Measurements from ENCODE around the gene BRD4.

The BRD4 gene

DNA sequence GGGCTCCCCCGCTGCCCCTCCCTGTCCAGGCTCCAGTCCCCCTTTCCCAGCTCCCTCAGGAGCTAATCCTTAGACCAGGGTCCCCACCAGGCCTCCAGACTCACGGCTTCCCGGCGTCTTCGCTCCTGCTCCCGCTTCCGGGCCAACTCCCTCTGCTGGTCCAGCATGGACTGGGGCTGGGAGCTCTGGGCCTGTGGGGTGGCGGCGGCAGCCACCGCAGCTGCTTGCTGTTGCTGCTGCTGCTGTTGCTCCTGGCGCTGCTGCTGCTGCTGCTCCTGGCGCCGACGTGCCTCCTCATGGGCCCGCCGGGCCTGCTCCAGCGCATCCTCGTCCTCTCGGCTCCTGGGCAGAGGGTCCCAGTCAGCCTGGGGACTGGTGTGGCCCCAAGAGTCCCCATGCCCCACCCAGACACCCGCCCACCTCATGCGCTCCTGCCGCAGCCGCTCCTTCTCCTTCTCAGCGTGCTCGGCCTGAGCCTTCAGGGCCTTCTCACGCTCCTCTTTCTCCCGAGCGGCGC, 93.6 kb downstream of the BRD4 start:
- Histone ChIP-seq H3K9ac (ENCODE audit: low read depth, low read length) (no peak overlapping the region), H4K20me1 (ENCODE audit: insufficient read depth, low read length) (peaks cover 42% of the 10 kb centered on the region), H3K27ac (ENCODE audit: low read length) (no peak overlapping the region), H3K79me2 (ENCODE audit: insufficient read depth, low read length) (no peaks in the 10 kb centered on the region), H2AFZ (ENCODE audit: low read depth, low read length) (no peak overlapping the region), H3K36me3 (ENCODE audit: insufficient read depth, low read length) (peaks cover 77% of the 10 kb centered on the region), H3K9me3 (ENCODE audit: insufficient read depth, low read length, severe bottlenecking) (no peaks in the 10 kb centered on the region), H3K4me3 (ENCODE audit: low read depth in 1 of 2, low read length in 2 of 2) (no peak overlapping the region), H3K27me3 (ENCODE audit: insufficient read depth, low read length, poor library complexity) (no peaks in the 10 kb centered on the region), H3K4me1 (ENCODE audit: insufficient read depth, low read length) (no peaks in the 10 kb centered on the region), H3K4me2 (ENCODE audit: insufficient read depth, low read length) (no peak overlapping the region)
- DNase-seq, result no peak
- TF ChIP-seq EZH2 (IDR thresholded peaks at IDR 0.05; ENCODE audit: borderline replicate concordance, low read depth, low read length, severe bottlenecking), result no peak
- TF ChIP-seq, protein P1, sequence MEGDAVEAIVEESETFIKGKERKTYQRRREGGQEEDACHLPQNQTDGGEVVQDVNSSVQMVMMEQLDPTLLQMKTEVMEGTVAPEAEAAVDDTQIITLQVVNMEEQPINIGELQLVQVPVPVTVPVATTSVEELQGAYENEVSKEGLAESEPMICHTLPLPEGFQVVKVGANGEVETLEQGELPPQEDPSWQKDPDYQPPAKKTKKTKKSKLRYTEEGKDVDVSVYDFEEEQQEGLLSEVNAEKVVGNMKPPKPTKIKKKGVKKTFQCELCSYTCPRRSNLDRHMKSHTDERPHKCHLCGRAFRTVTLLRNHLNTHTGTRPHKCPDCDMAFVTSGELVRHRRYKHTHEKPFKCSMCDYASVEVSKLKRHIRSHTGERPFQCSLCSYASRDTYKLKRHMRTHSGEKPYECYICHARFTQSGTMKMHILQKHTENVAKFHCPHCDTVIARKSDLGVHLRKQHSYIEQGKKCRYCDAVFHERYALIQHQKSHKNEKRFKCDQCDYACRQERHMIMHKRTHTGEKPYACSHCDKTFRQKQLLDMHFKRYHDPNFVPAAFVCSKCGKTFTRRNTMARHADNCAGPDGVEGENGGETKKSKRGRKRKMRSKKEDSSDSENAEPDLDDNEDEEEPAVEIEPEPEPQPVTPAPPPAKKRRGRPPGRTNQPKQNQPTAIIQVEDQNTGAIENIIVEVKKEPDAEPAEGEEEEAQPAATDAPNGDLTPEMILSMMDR (IDR thresholded peaks at IDR 0.05; ENCODE audit: borderline replicate concordance, extremely low read depth, low read length, poor library complexity, severe bottlenecking), result no peak
- ATAC-seq (ENCODE audit: insufficient read depth, low read depth), result no peak

DNA sequence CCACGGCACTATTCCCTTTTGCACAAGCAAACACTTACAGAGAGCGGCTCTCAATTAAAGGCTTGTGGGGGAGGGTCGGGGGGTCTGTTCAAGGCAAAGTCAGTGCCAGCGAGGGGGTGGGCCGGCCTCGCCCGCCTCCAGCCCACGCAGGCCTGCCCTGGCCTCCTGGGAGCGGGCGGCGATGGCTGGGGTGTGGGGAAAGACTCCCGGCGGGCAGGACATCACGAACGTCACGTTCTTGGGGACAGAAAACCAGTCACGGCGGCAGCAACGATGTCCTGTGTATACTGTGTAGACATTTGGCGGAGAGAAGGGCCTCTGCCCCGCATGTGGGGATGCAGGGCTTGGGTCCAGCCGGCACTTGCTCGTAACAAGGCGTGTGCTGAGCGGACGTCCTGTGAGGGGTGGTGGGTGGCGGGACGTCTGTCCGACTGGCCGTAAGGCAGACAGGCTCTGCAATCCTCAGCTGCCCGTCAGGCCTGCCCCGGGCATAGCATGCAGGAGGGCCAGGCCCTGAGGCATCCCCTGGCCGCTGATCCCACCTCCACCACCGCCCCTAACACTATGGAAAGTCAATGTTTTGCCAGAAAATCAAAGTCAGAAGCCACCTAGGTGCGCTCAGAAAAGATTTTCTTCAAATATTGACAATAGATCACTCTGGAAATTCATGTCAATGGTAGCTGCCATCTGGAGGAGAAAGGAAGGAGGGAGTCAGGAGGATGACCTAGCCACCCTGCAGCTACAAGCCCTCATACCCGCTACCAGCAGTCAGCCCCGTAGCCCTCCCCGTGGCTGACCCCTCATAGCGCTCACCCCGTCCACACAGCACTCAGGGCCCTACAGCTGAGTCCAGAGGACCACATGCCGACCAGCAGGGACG, 94.3 kb downstream of the BRD4 start:
- TF ChIP-seq, protein P1 (IDR thresholded peaks at IDR 0.05; ENCODE audit: borderline replicate concordance, extremely low read depth, low read length, poor library complexity, severe bottlenecking), result no peak
- TF ChIP-seq EZH2 (IDR thresholded peaks at IDR 0.05; ENCODE audit: borderline replicate concordance, low read depth, low read length, severe bottlenecking), result no peak
- no peak for DNase-seq
- Histone ChIP-seq H3K4me1 (ENCODE audit: insufficient read depth, low read length) (no peaks in the 10 kb centered on the region), H3K36me3 (ENCODE audit: insufficient read depth, low read length) (peaks cover 71% of the 10 kb centered on the region), H4K20me1 (ENCODE audit: insufficient read depth, low read length) (peaks cover 37% of the 10 kb centered on the region), H3K9me3 (ENCODE audit: insufficient read depth, low read length, severe bottlenecking) (no peaks in the 10 kb centered on the region), H2AFZ (ENCODE audit: low read depth, low read length) (no peak overlapping the region), H3K9ac (ENCODE audit: low read depth, low read length) (no peak overlapping the region), H3K27me3 (ENCODE audit: insufficient read depth, low read length, poor library complexity) (no peaks in the 10 kb centered on the region), H3K4me3 (ENCODE audit: low read depth in 1 of 2, low read length in 2 of 2) (no peak overlapping the region), H3K79me2 (ENCODE audit: insufficient read depth, low read length) (no peaks in the 10 kb centered on the region), H3K4me2 (ENCODE audit: insufficient read depth, low read length) (no peak overlapping the region), H3K27ac (ENCODE audit: low read length) (no peak overlapping the region)
- no peak for ATAC-seq (ENCODE audit: insufficient read depth, low read depth)

DNA sequence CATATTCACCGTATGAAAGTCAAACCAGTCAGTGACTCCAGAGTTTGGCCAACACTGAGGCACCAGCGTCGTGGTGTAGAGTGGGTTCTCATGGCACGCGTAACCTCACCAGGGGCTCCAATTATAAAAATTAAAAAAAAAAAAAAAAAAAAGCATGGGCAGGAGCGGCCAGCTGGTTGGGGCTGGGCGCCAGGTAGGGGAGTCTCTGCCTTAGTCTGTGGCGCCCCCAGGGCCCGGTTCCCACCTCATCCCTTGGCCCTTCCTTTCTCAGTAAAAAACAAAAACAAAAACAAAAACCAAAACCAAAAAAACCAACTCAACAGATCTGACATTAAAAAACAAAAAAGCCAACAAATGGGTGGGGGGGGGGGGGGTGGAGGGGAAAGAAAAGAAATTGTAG, 95.5 kb downstream of the BRD4 start:
- Histone ChIP-seq H3K36me3 (ENCODE audit: insufficient read depth, low read length) (peaks cover 62% of the 10 kb centered on the region), H3K4me1 (ENCODE audit: insufficient read depth, low read length) (no peaks in the 10 kb centered on the region), H3K27ac (ENCODE audit: low read length) (no peak overlapping the region), H3K9ac (ENCODE audit: low read depth, low read length) (no peak overlapping the region), H3K4me2 (ENCODE audit: insufficient read depth, low read length) (no peak overlapping the region), H3K27me3 (ENCODE audit: insufficient read depth, low read length, poor library complexity) (no peaks in the 10 kb centered on the region), H3K9me3 (ENCODE audit: insufficient read depth, low read length, severe bottlenecking) (no peaks in the 10 kb centered on the region), H4K20me1 (ENCODE audit: insufficient read depth, low read length) (peaks cover 28% of the 10 kb centered on the region), H3K79me2 (ENCODE audit: insufficient read depth, low read length) (no peaks in the 10 kb centered on the region), H2AFZ (ENCODE audit: low read depth, low read length) (no peak overlapping the region), H3K4me3 (ENCODE audit: low read depth in 1 of 2, low read length in 2 of 2) (no peak overlapping the region)
- DNase-seq (no peak), ATAC-seq (ENCODE audit: insufficient read depth, low read depth) (no peak)
- no peak for TF ChIP-seq EZH2 (IDR thresholded peaks at IDR 0.05; ENCODE audit: borderline replicate concordance, low read depth, low read length, severe bottlenecking)
- TF ChIP-seq, protein P1 (IDR thresholded peaks at IDR 0.05; ENCODE audit: borderline replicate concordance, extremely low read depth, low read length, poor library complexity, severe bottlenecking), result no peak

Data from DND-41 (cell line).